ENCODE results near the gene PACSIN1.

Gene PACSIN1

GRCh38 chr6:34465531-34466241 lies at the start of gene PACSIN1:
Gene PACSIN1 (plus strand): TSS chr6:34466076. CDS start chr6:34526306, 60,230 bp downstream.
- peaks cover 61% of the 10 kb centered on the region for H3K4me1 ChIP-seq
- H3K4me2 ChIP-seq, result peak within 1 kb of the TSS; percentile 98
- no peaks in the 10 kb centered on the region for H3K9me3 ChIP-seq
- no peaks in the 10 kb centered on the region for H3K36me3 ChIP-seq
- TF ChIP-seq Cebpa-rat (IDR thresholded peaks at IDR 0.05), result no peak
- peak within 1 kb of the TSS; percentile 66 for H3K4me3 ChIP-seq
- no peaks in the 10 kb centered on the region for H4K20me1 ChIP-seq
- no peak within 1 kb of the TSS for H3K27ac ChIP-seq
- peak within 1 kb of the TSS; percentile 45; the same call in 1 of the 2 replicates for H3K9ac ChIP-seq
- 0 out of 2 replicates have a peak, but pooled peaks cover 4% of the 10 kb centered on the region for H3K27me3 ChIP-seq

GRCh38 chr6:34416877-34417371 lies 49.0 kb upstream of the PACSIN1 start:
- H3K4me2 ChIP-seq, result no peak overlapping the region
- peaks cover 84% of the 10 kb centered on the region for H4K20me1 ChIP-seq
- no peak for TF ChIP-seq Cebpa-rat (IDR thresholded peaks at IDR 0.05)
- no peaks in the 10 kb centered on the region for H3K9me3 ChIP-seq
- no peak overlapping the region for H3K27ac ChIP-seq
- no peaks in the 10 kb centered on the region for H3K27me3 ChIP-seq
- no peak overlapping the region for H3K4me3 ChIP-seq
- H3K4me1 ChIP-seq, result peaks cover 22% of the 10 kb centered on the region; the same call in 1 of the 2 replicates
- peaks cover 95% of the 10 kb centered on the region for H3K36me3 ChIP-seq
- H3K9ac ChIP-seq, result no peak overlapping the region

GRCh38 chr6:34418367-34418766 lies 47.5 kb upstream of the PACSIN1 start:
- no peak overlapping the region; the same call in 1 of the 2 replicates for H3K4me2 ChIP-seq
- peaks cover 89% of the 10 kb centered on the region for H4K20me1 ChIP-seq
- H3K9me3 ChIP-seq, result no peaks in the 10 kb centered on the region
- peaks cover 95% of the 10 kb centered on the region for H3K36me3 ChIP-seq
- H3K4me3 ChIP-seq, result no peak overlapping the region
- TF ChIP-seq Cebpa-rat (IDR thresholded peaks at IDR 0.05), result no peak
- no peaks in the 10 kb centered on the region for H3K27me3 ChIP-seq
- peaks cover 35% of the 10 kb centered on the region for H3K4me1 ChIP-seq
- no peak overlapping the region for H3K27ac ChIP-seq
- H3K9ac ChIP-seq, result peak overlapping the region; percentile 55; the same call in 1 of the 2 replicates

GRCh38 chr6:34423254-34423653 lies 42.6 kb upstream of the PACSIN1 start:
- Histone ChIP-seq H3K9me3 (no peaks in the 10 kb centered on the region), H3K27ac (no peak overlapping the region), H3K4me2 (peak overlapping the region; percentile 93), H3K36me3 (peaks cover 68% of the 10 kb centered on the region), H3K4me3 (no peak overlapping the region), H3K4me1 (peaks cover 48% of the 10 kb centered on the region), H4K20me1 (peaks cover 74% of the 10 kb centered on the region), H3K9ac (peak overlapping the region; percentile 30; the same call in 1 of the 2 replicates), H3K27me3 (no peaks in the 10 kb centered on the region)
- TF ChIP-seq Cebpa-rat (IDR thresholded peaks at IDR 0.05), result no peak

GRCh38 chr6:34424200-34425131 lies 41.4 kb upstream of the PACSIN1 start:
- Histone ChIP-seq H3K9me3 (no peaks in the 10 kb centered on the region), H3K4me2 (peak overlapping the region; percentile 93), H3K4me1 (peaks cover 39% of the 10 kb centered on the region), H4K20me1 (peaks cover 62% of the 10 kb centered on the region), H3K27me3 (no peaks in the 10 kb centered on the region), H3K4me3 (peak overlapping the region; percentile 99), H3K27ac (peak overlapping the region; percentile 98), H3K36me3 (peaks cover 56% of the 10 kb centered on the region), H3K9ac (peak overlapping the region; percentile 100)
- TF ChIP-seq Cebpa-rat (IDR thresholded peaks at IDR 0.05), result no peak

GRCh38 chr6:34425132-34425497 lies 40.8 kb upstream of the PACSIN1 start:
- H3K36me3 ChIP-seq, result peaks cover 50% of the 10 kb centered on the region
- peak overlapping the region; percentile 98 for H3K27ac ChIP-seq
- no peaks in the 10 kb centered on the region for H3K9me3 ChIP-seq
- peak overlapping the region; percentile 100 for H3K9ac ChIP-seq
- no peak for TF ChIP-seq Cebpa-rat (IDR thresholded peaks at IDR 0.05)
- peak overlapping the region; percentile 93 for H3K4me2 ChIP-seq
- no peaks in the 10 kb centered on the region for H3K27me3 ChIP-seq
- peaks cover 33% of the 10 kb centered on the region for H3K4me1 ChIP-seq
- H4K20me1 ChIP-seq, result peaks cover 55% of the 10 kb centered on the region
- H3K4me3 ChIP-seq, result peak overlapping the region; percentile 99

- peaks cover 49% of the 10 kb centered on the region for H4K20me1 ChIP-seq
- H3K36me3 ChIP-seq, result peaks cover 43% of the 10 kb centered on the region
- peak within 1 kb of the TSS; percentile 100 for H3K9ac ChIP-seq
- peak within 1 kb of the TSS; percentile 98 for H3K27ac ChIP-seq
- no peaks in the 10 kb centered on the region for H3K27me3 ChIP-seq
- no peak for TF ChIP-seq Cebpa-rat (IDR thresholded peaks at IDR 0.05)
- H3K9me3 ChIP-seq, result no peaks in the 10 kb centered on the region
- H3K4me1 ChIP-seq, result peaks cover 30% of the 10 kb centered on the region
- peak within 1 kb of the TSS; percentile 93 for H3K4me2 ChIP-seq
- peak within 1 kb of the TSS; percentile 99 for H3K4me3 ChIP-seq
These were observed 40.1 kb upstream of the PACSIN1 start, which contains the start of gene RPS10 for GRCh38 chr6:34425498-34426410. Gene RPS10 (minus strand): TSS chr6:34426069. CDS start chr6:34425221, 848 bp downstream.

- Histone ChIP-seq H4K20me1 (no peaks in the 10 kb centered on the region), H3K4me3 (no peak overlapping the region), H3K27me3 (no peaks in the 10 kb centered on the region), H3K36me3 (no peaks in the 10 kb centered on the region), H3K4me2 (no peak overlapping the region), H3K9ac (no peak overlapping the region), H3K27ac (no peak overlapping the region), H3K4me1 (peaks cover 6% of the 10 kb centered on the region), H3K9me3 (peaks cover 27% of the 10 kb centered on the region)
- no peak for TF ChIP-seq Cebpa-rat (IDR thresholded peaks at IDR 0.05)
These were observed 30.0 kb upstream of the PACSIN1 start for GRCh38 chr6:34435916-34436315.

All from BLaER1 (cell line).